HCT116 (cell line): Measurements from ENCODE around the gene TRIB2.

Experiments
- CTCF ChIP-seq, 3 experiments: fragments of 200-600 bp in 1 of 3; sonication (generic) in 1 of 3; IDR thresholded peaks in 2 of 3; conservative IDR thresholded peaks in 1 of 3; 2 replicates each; pipeline ENCODE4 v1.5.1; 2012 to 2017; ENCODE audit warnings: low read depth in 2 of 3, low read length in 2 of 3, antibody characterized with exemption in 1 of 3, borderline replicate concordance in 1 of 3, control low read depth in 1 of 3, mild to moderate bottlenecking in 1 of 3, mixed read lengths in 1 of 3, mixed run types in 1 of 3, moderate library complexity in 1 of 3; ENCODE audit not compliant: insufficient read depth in 1 of 3
- EZH2 ChIP-seq: fragments of 200-600 bp; sonication (generic); IDR thresholded peaks from 2 replicates; pipeline ENCODE4 v1.6.1; 2017; ENCODE audit warnings: antibody characterized with exemption, mixed run types
- EZH2phosphoT487 ChIP-seq: fragments of 200-600 bp; IDR thresholded peaks from 2 replicates; pipeline ENCODE4 v1.6.1; 2018; ENCODE audit warnings: antibody characterized with exemption, borderline replicate concordance
- POLR2A ChIP-seq: IDR thresholded peaks from 2 replicates; pipeline ENCODE4 v1.7.0; 2011; ENCODE audit warnings: borderline replicate concordance; ENCODE audit not compliant: insufficient read depth, insufficient read length; ENCODE audit errors: extremely low read depth
- POLR2AphosphoS5 ChIP-seq: IDR thresholded peaks from 2 replicates; pipeline ENCODE4 v1.6.1; 2011; ENCODE audit warnings: mild to moderate bottlenecking, low read depth, low read length, moderate library complexity
- RAD21 ChIP-seq: IDR thresholded peaks from 2 replicates; pipeline ENCODE4 v1.6.1; 2012; ENCODE audit warnings: low read depth, mild to moderate bottlenecking
- SIN3A ChIP-seq: IDR thresholded peaks from 2 replicates; pipeline ENCODE4 v1.6.1; 2012; ENCODE audit warnings: low read depth
- TCF7L2 ChIP-seq: IDR thresholded peaks from 2 replicates; pipeline ENCODE4 v1.7.0; 2011; ENCODE audit warnings: borderline replicate concordance, inconsistent platforms; ENCODE audit not compliant: insufficient read depth, insufficient read length; ENCODE audit errors: extremely low read depth
- TF ChIP-seq, protein P1 (sequence below): IDR thresholded peaks from 2 replicates; pipeline ENCODE4 v1.6.1; 2011; ENCODE audit warnings: mild to moderate bottlenecking, low read length, moderate library complexity; ENCODE audit not compliant: insufficient replicate concordance; ENCODE audit errors: extremely low read depth

DNA sequence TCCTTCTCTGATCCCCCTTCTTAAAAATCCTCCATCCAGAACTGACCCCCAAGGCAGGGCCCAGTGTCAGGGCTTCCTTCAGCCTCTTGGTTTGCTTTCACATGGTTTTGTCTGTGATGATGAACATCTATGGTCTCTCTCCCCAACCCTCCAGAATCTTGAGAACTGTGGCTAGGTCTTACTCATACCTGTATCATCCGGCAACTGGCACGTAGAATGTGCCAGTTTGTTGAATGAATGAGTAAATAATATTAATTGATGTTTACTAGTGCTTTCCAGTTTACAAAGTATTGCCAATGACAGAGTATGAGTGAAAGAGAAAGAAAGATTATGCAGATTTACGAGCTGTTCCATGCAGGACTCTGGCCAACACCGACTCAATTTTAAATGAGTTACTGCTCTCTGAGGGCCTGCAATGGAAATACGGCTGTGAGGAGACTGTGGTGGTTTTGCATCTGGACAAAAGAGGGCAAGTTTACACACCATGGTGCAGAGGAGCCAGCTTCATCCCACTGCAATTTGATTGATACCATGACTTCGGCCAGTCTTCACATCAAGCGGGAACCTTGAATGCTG, 29.9 kb upstream of the TRIB2 start:
- no peak for TF ChIP-seq CTCF (IDR thresholded peaks at IDR 0.05 in 2 of 3, conservative IDR thresholded peaks at IDR 0.05 in 1 of 3; ENCODE audit: borderline replicate concordance in 1 of 3, insufficient read depth in 1 of 3, low read depth in 2 of 3, low read length in 2 of 3)
- no peak for TF ChIP-seq RAD21
- TF ChIP-seq POLR2A = no peak
- TF ChIP-seq EZH2phosphoT487 = no peak
- TF ChIP-seq, protein P1, sequence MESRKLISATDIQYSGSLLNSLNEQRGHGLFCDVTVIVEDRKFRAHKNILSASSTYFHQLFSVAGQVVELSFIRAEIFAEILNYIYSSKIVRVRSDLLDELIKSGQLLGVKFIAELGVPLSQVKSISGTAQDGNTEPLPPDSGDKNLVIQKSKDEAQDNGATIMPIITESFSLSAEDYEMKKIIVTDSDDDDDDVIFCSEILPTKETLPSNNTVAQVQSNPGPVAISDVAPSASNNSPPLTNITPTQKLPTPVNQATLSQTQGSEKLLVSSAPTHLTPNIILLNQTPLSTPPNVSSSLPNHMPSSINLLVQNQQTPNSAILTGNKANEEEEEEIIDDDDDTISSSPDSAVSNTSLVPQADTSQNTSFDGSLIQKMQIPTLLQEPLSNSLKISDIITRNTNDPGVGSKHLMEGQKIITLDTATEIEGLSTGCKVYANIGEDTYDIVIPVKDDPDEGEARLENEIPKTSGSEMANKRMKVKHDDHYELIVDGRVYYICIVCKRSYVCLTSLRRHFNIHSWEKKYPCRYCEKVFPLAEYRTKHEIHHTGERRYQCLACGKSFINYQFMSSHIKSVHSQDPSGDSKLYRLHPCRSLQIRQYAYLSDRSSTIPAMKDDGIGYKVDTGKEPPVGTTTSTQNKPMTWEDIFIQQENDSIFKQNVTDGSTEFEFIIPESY = no peak
- TF ChIP-seq SIN3A = no peak
- TF ChIP-seq POLR2AphosphoS5 = no peak
- no peak for TF ChIP-seq TCF7L2
- TF ChIP-seq EZH2 = no peak
